HL-60 (cell line): ENCODE data around the gene VSX2.

Experiments used
- DNase-seq, 2 experiments: peaks; one replicate each; pipeline ENCODE4 v3.0.0-alpha.2; 2010 to 2020; ENCODE audit warnings: low read depth in 1 of 2, low spot score in 1 of 2
- H3K27ac ChIP-seq: fragments of 250-450 bp; sonication (Bioruptor Pico); replicated peaks from 2 replicates; pipeline ENCODE4 v1.5.1; 2020; ENCODE audit warnings: mild to moderate bottlenecking, moderate library complexity
- H3K27me3 ChIP-seq: fragments of 250-450 bp; sonication (Bioruptor Pico); 2 replicates; pipeline ENCODE4 v1.5.1; 2021; ENCODE audit warnings: mild to moderate bottlenecking, moderate library complexity; ENCODE audit not compliant: insufficient read depth, poor library complexity, severe bottlenecking
- H3K4me3 ChIP-seq: replicated peaks from 2 replicates; pipeline ENCODE4 v1.5.1; 2011; ENCODE audit warnings: mild to moderate bottlenecking, control low read depth, low read length; ENCODE audit not compliant: insufficient read depth
- GABPA ChIP-seq: IDR thresholded peaks from 2 replicates; pipeline ENCODE4 v1.6.1; 2012; ENCODE audit warnings: low read depth
- POLR2AphosphoS5 ChIP-seq: IDR thresholded peaks from 2 replicates; pipeline ENCODE4 v1.6.1; 2012; ENCODE audit warnings: low read depth
- REST ChIP-seq: IDR thresholded peaks from 2 replicates; pipeline ENCODE4 v1.6.1; 2012; ENCODE audit warnings: low read depth; ENCODE audit not compliant: insufficient replicate concordance
- SPI1 ChIP-seq: IDR thresholded peaks from 2 replicates; pipeline ENCODE4 v1.6.1; 2012; ENCODE audit warnings: low read depth, mild to moderate bottlenecking, borderline replicate concordance
- TF ChIP-seq, protein P1 (sequence below): IDR thresholded peaks from one replicate; pipeline ENCODE4 v1.5.1; 2011; ENCODE audit warnings: low read length, control low read depth, inconsistent platforms; ENCODE audit not compliant: insufficient read depth

VSX2 gene

DNA sequence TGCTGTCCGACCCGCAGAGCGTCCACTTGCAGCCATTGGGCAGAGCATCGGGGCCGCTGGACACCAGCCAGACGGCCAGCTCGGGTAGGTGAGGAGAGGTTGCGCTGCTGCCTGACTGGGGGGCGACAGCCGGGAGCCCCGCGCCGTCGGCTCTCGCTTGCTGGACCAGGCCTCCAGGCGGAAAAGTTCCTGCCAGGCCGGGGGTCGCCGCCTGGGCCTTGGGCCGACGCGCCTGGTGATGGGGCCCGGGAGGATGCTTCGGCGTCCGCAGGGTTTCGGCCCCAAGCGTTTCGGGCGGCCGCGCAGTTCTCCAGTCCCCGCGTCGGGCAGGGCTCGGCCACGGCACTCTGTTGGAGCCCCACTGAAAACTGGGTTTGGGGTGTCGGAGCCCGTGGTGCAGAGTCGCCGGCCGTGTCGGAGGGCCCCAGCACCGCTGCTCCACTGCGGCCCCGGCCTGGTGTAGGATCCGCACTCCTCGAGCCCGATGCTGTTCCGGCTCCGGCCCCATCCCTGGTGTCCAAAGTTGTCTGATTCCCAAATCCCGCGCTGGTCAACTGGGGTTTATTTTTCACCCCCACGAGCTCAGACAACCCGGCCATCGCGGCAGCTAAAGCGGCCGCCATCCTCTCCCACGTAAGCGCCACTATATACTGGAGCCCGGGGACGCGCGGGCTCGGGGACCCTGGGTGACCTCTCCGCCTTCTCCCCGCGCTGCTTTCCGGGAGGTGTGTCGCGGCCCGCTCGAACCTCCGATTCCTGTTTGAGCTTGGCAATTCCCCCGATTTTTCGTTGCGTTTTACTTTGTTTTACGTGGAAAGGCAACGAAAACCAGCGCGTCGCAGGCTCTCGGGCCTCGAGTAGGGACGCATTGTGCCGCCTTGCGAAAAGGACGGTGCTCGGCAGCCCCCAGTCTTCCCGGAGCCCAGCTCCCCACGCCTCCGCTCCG is 872 bp downstream of the VSX2 start:
- H3K27me3 ChIP-seq: peaks cover 18% of the 10 kb centered on the region
- DNase-seq: no peak
- H3K27ac ChIP-seq: no peak overlapping the region
- H3K4me3 ChIP-seq: no peak overlapping the region
- TF ChIP-seq, protein P1, sequence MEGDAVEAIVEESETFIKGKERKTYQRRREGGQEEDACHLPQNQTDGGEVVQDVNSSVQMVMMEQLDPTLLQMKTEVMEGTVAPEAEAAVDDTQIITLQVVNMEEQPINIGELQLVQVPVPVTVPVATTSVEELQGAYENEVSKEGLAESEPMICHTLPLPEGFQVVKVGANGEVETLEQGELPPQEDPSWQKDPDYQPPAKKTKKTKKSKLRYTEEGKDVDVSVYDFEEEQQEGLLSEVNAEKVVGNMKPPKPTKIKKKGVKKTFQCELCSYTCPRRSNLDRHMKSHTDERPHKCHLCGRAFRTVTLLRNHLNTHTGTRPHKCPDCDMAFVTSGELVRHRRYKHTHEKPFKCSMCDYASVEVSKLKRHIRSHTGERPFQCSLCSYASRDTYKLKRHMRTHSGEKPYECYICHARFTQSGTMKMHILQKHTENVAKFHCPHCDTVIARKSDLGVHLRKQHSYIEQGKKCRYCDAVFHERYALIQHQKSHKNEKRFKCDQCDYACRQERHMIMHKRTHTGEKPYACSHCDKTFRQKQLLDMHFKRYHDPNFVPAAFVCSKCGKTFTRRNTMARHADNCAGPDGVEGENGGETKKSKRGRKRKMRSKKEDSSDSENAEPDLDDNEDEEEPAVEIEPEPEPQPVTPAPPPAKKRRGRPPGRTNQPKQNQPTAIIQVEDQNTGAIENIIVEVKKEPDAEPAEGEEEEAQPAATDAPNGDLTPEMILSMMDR: no peak
- TF ChIP-seq REST (no peak), SPI1 (no peak), POLR2AphosphoS5 (no peak), GABPA (no peak)

DNA sequence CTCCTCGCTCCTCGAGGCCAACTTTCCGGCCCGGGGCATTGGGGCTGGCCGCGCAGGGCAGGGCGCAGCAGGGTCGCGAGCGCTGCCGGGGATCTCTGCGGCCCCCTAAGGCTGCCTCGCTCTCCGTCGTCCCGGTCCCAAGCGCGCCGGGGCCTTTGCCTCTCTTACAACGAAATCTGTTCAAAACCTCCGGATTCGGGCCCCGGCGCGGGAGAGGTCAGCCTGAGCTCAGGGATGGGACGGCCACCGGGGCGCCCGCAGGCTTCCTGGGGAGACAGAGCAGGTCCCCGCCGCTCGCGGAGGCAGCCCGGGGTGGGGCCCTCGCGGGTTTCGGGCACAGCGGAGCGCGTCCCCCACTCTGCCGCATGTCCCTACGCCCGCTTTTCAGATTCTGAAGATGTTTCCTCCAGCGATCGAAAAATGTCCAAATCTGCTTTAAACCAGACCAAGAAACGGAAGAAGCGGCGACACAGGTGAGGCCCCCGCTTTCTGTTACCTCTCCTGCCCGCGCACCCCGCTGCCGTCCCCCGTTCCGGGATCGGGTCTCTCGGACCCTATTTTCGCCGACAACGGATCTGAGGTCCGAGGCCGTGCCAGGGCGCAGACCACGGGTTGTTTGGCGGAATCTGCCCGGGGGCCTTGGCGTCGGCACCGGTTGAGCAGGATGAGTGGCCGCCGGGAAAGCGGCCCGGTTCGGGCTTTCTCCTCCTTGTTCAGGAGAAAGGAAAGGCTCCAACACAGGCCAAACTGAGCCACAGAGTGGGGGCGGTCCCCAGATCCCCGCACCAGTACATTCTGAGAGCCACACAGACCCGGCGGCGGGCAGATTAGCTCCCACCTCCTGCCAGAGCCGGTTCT is 1.8 kb downstream of the VSX2 start:
- no peak overlapping the region for H3K4me3 ChIP-seq
- no peak overlapping the region for H3K27ac ChIP-seq
- peaks cover 18% of the 10 kb centered on the region for H3K27me3 ChIP-seq
- no peak for DNase-seq
- no peak for TF ChIP-seq POLR2AphosphoS5

GRCh38 chr14:74241652-74242017 is 2.4 kb downstream of the VSX2 start:
- H3K27ac ChIP-seq: no peak overlapping the region
- H3K4me3 ChIP-seq: no peak overlapping the region
- peaks cover 18% of the 10 kb centered on the region for H3K27me3 ChIP-seq
- TF ChIP-seq, protein P1: no peak
- no peak for TF ChIP-seq SPI1
- no peak for TF ChIP-seq GABPA
- TF ChIP-seq POLR2AphosphoS5: no peak
- no peak for TF ChIP-seq REST
- DNase-seq: no peak
